ENCODE data around the gene RHOA. TPM values are rescaled to one million over a fixed set of nuclear protein-coding genes. Genes with fewer than 3 reads are reported as not detected.

RHOA gene
- total RNA-seq, 4 donors from 2014 or later, result 244 to 411 (median 282) TPM

DNA sequence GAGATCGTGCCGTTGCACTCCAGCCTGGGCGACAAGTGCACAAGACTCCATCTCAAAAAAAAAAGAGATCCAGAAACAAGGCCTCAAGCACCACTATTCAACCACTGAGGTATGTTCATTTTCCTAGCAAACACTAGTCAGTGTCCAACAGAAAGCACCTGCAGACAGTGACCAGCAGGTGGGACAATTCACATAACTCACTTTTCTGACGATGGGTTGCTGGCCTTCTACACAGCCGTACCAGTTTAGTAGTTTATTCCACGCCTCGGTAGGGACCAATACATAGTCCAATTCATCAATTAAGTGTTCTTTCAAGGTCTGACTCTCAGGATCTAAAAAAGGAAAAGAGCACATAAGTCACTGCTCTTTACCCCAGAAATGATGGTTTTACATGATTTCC, 84.3 kb downstream of the RHOA start:
- in situ Hi-C loops (cut with MboI; ENCODE audit: low sequenced_read_pairs in 4 of 4) (no loop called here), intact Hi-C loops (cut with DNase I; ENCODE audit: low total_unique reads) (no loop called here)
- Histone ChIP-seq H3K27me3 (no peaks in the 10 kb centered on the region), H3K27ac (no peak overlapping the region), H3K9me3 (no peaks in the 10 kb centered on the region), H3K4me3 (no peak overlapping the region), H3K36me3 (peaks cover 0 to 86% of the 10 kb centered on the region in 2 donors), H3K4me1 (no peaks in the 10 kb centered on the region)
- DNase-seq (no peak), ATAC-seq (no peak)
- TF ChIP-seq, protein P1, sequence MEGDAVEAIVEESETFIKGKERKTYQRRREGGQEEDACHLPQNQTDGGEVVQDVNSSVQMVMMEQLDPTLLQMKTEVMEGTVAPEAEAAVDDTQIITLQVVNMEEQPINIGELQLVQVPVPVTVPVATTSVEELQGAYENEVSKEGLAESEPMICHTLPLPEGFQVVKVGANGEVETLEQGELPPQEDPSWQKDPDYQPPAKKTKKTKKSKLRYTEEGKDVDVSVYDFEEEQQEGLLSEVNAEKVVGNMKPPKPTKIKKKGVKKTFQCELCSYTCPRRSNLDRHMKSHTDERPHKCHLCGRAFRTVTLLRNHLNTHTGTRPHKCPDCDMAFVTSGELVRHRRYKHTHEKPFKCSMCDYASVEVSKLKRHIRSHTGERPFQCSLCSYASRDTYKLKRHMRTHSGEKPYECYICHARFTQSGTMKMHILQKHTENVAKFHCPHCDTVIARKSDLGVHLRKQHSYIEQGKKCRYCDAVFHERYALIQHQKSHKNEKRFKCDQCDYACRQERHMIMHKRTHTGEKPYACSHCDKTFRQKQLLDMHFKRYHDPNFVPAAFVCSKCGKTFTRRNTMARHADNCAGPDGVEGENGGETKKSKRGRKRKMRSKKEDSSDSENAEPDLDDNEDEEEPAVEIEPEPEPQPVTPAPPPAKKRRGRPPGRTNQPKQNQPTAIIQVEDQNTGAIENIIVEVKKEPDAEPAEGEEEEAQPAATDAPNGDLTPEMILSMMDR (IDR thresholded peaks at IDR 0.05 in 4 of 5, conservative IDR thresholded peaks at IDR 0.05 in 1 of 5), result no peak
- no peak for TF ChIP-seq POLR2A (IDR thresholded peaks at IDR 0.05)

DNA sequence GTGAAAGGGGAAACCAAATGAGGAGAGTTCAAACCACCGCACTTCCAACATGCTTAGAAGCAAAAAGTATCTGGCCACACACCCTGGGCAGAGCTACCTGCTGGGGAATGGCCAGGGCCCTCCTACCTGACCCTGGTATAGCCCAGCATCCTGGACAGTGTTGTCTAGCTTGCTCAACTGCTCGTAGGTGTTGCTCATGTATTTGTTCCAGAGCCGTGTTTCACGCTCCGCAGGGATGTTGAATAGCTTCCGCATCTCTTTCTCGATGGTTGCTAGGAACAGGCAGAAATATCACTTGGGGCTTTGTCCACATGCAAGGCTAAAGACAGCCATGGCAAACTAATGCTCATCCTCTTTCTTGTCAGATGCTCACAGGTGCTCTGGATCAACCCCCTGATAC, 87.0 kb downstream of the RHOA start:
- in situ Hi-C loops (cut with MboI; ENCODE audit: low sequenced_read_pairs in 4 of 4), result no loop called here
- H3K36me3 ChIP-seq, result peaks cover 0 to 93% of the 10 kb centered on the region in 2 donors
- no peaks in the 10 kb centered on the region for H3K27me3 ChIP-seq
- H3K27ac ChIP-seq, result no peak overlapping the region
- no peak overlapping the region for H3K4me3 ChIP-seq
- no peak for TF ChIP-seq POLR2A (IDR thresholded peaks at IDR 0.05)
- TF ChIP-seq, protein P1 (IDR thresholded peaks at IDR 0.05 in 4 of 5, conservative IDR thresholded peaks at IDR 0.05 in 1 of 5), result no peak
- H3K9me3 ChIP-seq, result no peaks in the 10 kb centered on the region
- no peak for ATAC-seq
- DNase-seq, result no peak
- H3K4me1 ChIP-seq, result no peaks in the 10 kb centered on the region
- intact Hi-C loops (cut with DNase I; ENCODE audit: low total_unique reads), result no loop called here

DNA sequence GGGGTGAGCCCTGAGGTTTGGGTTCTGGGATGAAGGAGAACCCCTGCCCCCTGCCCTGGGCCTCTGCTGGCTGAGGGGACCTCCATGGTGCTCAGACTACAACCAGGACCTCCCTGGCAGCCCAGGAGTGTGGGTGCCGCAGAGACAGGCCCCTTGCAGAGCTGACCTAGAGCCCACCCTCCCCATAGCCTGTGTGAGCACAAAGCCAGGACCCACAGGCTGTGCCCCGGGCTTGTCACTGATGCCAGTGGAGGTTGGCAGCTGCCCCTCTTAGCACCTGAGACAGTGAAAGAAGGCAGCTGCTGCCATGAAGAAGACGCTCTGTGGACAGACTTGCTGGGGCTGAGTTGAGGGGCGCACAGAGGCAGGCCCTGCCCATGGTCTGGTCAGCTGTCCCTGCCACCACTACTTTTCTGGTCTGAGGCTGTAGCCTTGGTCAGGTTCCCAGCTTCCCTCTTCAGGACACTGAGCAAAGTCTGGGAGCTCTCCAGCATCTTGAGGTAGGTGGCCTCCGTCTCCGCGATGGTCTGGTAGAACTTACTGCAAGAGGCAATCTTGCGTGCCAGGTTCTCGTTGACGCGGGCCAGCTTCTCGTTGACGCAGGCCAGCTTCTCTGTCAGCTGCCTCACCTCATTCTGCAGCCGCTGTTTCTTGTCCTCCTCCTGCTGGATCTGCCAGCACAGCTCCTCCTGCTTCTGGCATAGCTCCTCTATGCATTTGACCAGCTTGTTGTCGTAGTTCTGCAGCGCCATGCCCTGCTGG, 94.9 kb downstream of the RHOA start:
- H3K27ac ChIP-seq, result no peak overlapping the region
- peaks cover 0 to 64% of the 10 kb centered on the region in 2 donors for H3K36me3 ChIP-seq
- no peaks in the 10 kb centered on the region for H3K27me3 ChIP-seq
- in situ Hi-C loops (cut with MboI; ENCODE audit: low sequenced_read_pairs in 4 of 4), result no loop called here
- H3K4me1 ChIP-seq, result peaks cover 0 to 8% of the 10 kb centered on the region in 2 donors
- TF ChIP-seq, protein P1 (IDR thresholded peaks at IDR 0.05 in 4 of 5, conservative IDR thresholded peaks at IDR 0.05 in 1 of 5), result no peak
- TF ChIP-seq POLR2A (IDR thresholded peaks at IDR 0.05), result no peak
- no peaks in the 10 kb centered on the region for H3K9me3 ChIP-seq
- DNase-seq (no peak), ATAC-seq (no peak)
- no peak overlapping the region for H3K4me3 ChIP-seq
- intact Hi-C loops (cut with DNase I; ENCODE audit: low total_unique reads), result no loop called here

DNA sequence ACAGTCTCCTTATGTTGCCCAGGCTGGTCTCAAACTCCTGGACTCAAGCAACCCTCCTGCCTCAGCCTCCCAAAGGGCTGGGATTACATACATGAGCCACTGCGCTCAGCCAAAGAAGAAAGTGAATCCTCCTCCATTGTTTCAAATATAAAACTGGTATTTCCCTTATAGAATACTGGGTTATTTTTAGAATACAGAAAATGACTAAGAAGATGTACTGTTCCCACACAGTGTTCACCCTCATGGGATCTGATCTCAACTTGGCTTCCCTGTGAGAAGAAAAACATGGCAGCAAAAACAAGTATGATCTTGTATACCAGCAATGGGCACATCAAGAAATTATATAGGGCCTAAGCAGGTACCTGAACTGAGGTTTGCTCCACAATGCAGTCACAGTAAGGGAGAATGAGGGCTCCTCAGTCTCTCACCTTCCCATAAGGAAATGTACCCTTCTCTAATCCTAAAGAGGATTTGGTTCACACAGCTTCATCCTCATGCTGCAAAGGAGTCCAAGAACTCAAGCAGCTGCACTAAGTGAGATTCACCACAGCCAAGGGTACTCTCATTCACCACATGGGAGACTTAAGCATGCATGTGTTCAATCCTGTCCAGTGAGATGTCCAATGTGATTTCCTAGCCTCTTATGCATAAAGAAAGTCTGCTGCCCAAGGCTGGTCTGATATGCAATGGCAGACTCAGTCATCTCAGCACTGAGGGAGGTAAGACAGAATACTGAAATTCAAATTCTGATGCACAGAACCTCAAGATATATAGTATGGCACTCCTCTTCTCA, 97.7 kb downstream of the RHOA start:
- intact Hi-C loops (cut with DNase I; ENCODE audit: low total_unique reads), result no loop called here
- Histone ChIP-seq H3K27me3 (no peaks in the 10 kb centered on the region), H3K36me3 (peaks cover 0 to 58% of the 10 kb centered on the region in 2 donors), H3K9me3 (no peaks in the 10 kb centered on the region), H3K4me1 (peaks cover 0 to 8% of the 10 kb centered on the region in 2 donors), H3K4me3 (no peak overlapping the region), H3K27ac (peak overlapping the region in 1 of 4 donors; percentile 51)
- ATAC-seq, result peak; percentile 18 to 33
- no peak for TF ChIP-seq POLR2A (IDR thresholded peaks at IDR 0.05)
- TF ChIP-seq, protein P1 (IDR thresholded peaks at IDR 0.05 in 4 of 5, conservative IDR thresholded peaks at IDR 0.05 in 1 of 5), result no peak
- in situ Hi-C loops (cut with MboI; ENCODE audit: low sequenced_read_pairs in 4 of 4), result no loop called here
- no peak for DNase-seq

Data from gastrocnemius medialis (tissue), 4 donors.